Activated CD4-positive, alpha-beta T cell treated with anti-CD3 and anti-CD28 coated beads for 48 hours (primary cell): ENCODE data around the gene BAIAP2L2.
"Not testable (repeated sequence)": the region's sequence is repeated elsewhere in the genome, so short reads cannot be mapped to it uniquely, and the experiment has no call there.

Source experiments
- DNase-seq: peaks from one replicate; pipeline ENCODE4 v3.0.0-alpha.2; 2020

BAIAP2L2 gene

GRCh38 chr22:38110008-38110862 lies at the start of gene BAIAP2L2:
TSS of gene BAIAP2L2 (minus strand) at chr22:38110684. CDS start at chr22:38110525, 159 bp downstream.
- DNase-seq = no peak

- DNase-seq = no peak
Measured at GRCh38 chr22:38155703-38156102, 45.2 kb upstream of the BAIAP2L2 start.

GRCh38 chr22:38154563-38154915 lies 44.1 kb upstream of the BAIAP2L2 start:
- not testable (repeated sequence) for DNase-seq

- no peak for DNase-seq
Measured at GRCh38 chr22:38153821-38154562, 43.5 kb upstream of the BAIAP2L2 start.

GRCh38 chr22:38151126-38151500 lies 40.6 kb upstream of the BAIAP2L2 start:
- no peak for DNase-seq

GRCh38 chr22:38148245-38148644 lies 37.8 kb upstream of the BAIAP2L2 start:
- no peak for DNase-seq

- DNase-seq = not testable (repeated sequence)
Measured at GRCh38 chr22:38146166-38146565, 35.7 kb upstream of the BAIAP2L2 start.

- no peak for DNase-seq
Measured at GRCh38 chr22:38144025-38144405, 33.5 kb upstream of the BAIAP2L2 start.

GRCh38 chr22:38142606-38143005 lies 32.1 kb upstream of the BAIAP2L2 start:
- DNase-seq = no peak

GRCh38 chr22:38141217-38141973 lies 30.9 kb upstream of the BAIAP2L2 start:
- no peak for DNase-seq

- DNase-seq = no peak
Measured at GRCh38 chr22:38139901-38140300, 29.4 kb upstream of the BAIAP2L2 start.

GRCh38 chr22:38138961-38139360 lies 28.5 kb upstream of the BAIAP2L2 start:
- no peak for DNase-seq

- no peak for DNase-seq
Measured at GRCh38 chr22:38137876-38138687, 27.6 kb upstream of the BAIAP2L2 start.

- no peak for DNase-seq
Measured at GRCh38 chr22:38136607-38137006, 26.1 kb upstream of the BAIAP2L2 start.

GRCh38 chr22:38135133-38135706 lies 24.7 kb upstream of the BAIAP2L2 start:
- no peak for DNase-seq

- DNase-seq = no peak
Measured at GRCh38 chr22:38133331-38133730, 22.8 kb upstream of the BAIAP2L2 start.

- no peak for DNase-seq
Measured at GRCh38 chr22:38132794-38133193, 22.3 kb upstream of the BAIAP2L2 start.

GRCh38 chr22:38132136-38132535 lies 21.7 kb upstream of the BAIAP2L2 start:
- no peak for DNase-seq

GRCh38 chr22:38131399-38131798 lies 20.9 kb upstream of the BAIAP2L2 start:
- no peak for DNase-seq

- no peak for DNase-seq
Measured at GRCh38 chr22:38129856-38130255, 19.4 kb upstream of the BAIAP2L2 start.

GRCh38 chr22:38129021-38129420 lies 18.5 kb upstream of the BAIAP2L2 start:
- no peak for DNase-seq

- no peak for DNase-seq
Measured at GRCh38 chr22:38127869-38128268, 17.4 kb upstream of the BAIAP2L2 start.
